OCI-M2 (cell line): ENCODE data around the gene ITGAD.
"Not testable (repeated sequence)": the region's sequence is repeated elsewhere in the genome, so short reads cannot be mapped to it uniquely, and the experiment has no call there.

Source experiments
- DNase-seq: peaks from one replicate; lab custom pipeline; 2025; ENCODE audit not compliant: unreplicated experiment; lab: John Stamatoyannopoulos, UW

Gene ITGAD

GRCh38 chr16:31429314-31429713 is 36.2 kb downstream of the ITGAD start:
- DNase-seq: no peak

GRCh38 chr16:31429796-31430195 is 36.7 kb downstream of the ITGAD start:
- DNase-seq: no peak

- DNase-seq: no peak
Measured at GRCh38 chr16:31430380-31431052, 37.4 kb downstream of the ITGAD start.

- DNase-seq: no peak
Measured at GRCh38 chr16:31435341-31436220, 42.4 kb downstream of the ITGAD start.

DNA sequence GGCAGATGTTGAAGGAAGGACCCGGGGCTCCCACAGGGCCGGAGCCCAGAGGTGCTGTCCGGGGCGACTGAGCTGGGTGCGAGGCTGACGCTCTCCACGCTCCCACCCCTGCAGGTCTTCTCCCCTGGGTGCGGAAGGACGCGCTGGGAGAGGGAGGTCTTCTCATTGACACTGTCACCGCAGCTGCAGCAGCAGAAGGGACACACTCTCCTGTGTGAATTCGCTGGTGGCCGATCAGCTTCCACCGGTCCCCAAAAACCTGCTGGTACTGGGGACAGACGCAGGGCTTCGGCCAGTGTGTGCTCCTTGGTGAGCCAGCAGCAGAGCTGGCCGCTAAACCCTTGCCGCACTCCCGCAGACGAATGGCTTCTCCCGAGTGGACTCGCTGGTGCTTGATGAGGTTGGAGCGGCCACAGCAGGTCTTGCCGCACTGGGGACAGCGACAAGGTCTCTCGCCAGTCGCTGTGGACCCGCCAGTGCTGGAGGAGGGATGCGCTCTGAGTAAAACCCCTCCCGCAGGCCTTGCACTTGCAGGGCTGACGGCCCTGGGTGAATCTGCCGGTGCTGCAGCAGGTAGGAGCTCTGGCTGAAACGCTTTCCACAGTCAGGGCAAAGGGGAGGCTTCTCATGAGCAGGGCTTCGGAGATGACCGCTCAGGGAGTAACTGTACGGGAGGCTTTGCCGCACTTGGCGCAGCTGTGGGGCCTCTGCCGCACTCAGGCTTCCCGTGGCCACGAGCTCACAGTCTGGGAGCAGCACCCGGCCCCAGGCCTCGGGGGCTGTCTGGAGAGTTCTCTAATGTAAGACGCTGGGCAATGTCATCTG is 43.3 kb downstream of the ITGAD start:
- no peak for DNase-seq

DNA sequence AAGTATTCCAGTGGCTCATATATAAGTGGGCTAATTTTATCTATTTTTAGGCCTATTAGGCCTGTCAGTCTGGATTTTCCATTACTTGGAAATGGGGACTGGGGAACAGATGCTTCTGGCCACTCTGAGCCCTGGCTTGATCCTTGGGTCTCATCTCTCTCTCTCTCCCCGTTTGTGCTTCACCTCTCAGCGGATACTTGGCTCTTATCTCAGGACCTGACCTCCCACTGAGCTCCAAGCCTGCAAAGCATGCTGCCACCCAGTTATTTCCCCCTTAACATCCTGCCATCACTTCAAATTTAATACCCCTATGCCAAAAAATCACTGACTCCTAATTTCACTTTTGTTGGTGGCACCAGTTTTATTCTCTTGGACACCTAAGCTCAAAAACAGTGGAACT is 45.3 kb downstream of the ITGAD start:
- no peak for DNase-seq

- not testable (repeated sequence) for DNase-seq
Measured at GRCh38 chr16:31439023-31439422, 45.9 kb downstream of the ITGAD start.

- no peak for DNase-seq
Measured at GRCh38 chr16:31439519-31439918, 46.4 kb downstream of the ITGAD start.

DNA sequence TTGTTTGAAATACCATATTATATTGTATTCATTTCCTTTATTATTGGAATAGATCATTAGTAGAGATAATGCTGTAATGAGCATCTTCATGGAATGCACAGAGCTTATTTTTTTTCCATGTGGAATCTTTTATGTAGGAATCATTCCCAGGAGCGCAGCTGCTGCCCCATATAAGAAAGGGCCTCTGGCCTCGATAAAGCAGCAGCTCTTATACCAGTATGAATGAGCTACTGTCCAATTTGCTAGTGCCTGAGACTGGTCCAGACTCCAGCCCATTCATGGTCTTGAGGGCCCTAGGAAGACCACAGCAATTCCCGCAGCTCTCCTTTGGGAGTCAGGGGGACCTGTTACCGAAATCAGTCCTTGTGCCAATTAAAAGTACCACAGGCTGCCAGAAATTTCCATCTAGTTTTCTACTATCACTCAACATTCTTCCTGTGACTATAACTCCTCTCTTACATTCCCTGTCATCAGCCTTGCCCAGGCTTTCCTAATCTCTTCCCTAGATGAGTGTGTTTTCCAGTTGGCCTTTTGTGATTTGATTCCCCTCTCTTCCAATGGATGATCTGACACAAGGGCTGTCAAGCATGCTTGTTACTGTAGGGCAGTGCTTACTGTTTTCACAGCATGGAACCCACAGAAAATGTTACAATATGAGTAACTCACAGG is 47.5 kb downstream of the ITGAD start:
- no peak for DNase-seq

GRCh38 chr16:31441956-31442355 is 48.8 kb downstream of the ITGAD start:
- no peak for DNase-seq

- DNase-seq: not testable (repeated sequence)
Measured at GRCh38 chr16:31445931-31446330, 52.8 kb downstream of the ITGAD start.

- no peak for DNase-seq
Measured at GRCh38 chr16:31451201-31451600, 58.1 kb downstream of the ITGAD start.

- no peak for DNase-seq
Measured at GRCh38 chr16:31451681-31452351, 58.7 kb downstream of the ITGAD start.

DNA sequence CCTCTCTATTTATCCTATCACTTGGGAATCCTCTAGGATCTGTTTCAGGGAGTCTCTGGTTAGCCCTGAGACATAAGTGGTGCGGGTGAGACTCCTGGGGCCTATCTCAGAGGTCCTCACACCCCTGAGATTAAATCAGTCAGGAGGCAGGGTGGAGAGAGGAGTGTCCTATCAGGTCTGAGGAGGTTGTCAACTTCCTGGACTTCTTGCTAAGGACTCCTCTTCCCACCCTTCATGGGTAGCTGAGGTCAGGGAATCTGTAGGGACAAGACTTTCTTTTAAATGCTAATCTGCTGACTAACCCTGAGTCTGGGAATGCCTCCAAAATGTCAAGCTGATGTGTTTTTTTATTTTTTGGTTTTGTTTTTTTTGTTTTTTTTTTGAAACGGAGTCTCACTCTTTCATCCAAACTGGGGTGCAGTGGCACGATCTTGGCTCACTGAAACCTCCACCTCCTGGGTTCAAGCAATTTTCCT is 59.5 kb downstream of the ITGAD start:
- no peak for DNase-seq

DNA sequence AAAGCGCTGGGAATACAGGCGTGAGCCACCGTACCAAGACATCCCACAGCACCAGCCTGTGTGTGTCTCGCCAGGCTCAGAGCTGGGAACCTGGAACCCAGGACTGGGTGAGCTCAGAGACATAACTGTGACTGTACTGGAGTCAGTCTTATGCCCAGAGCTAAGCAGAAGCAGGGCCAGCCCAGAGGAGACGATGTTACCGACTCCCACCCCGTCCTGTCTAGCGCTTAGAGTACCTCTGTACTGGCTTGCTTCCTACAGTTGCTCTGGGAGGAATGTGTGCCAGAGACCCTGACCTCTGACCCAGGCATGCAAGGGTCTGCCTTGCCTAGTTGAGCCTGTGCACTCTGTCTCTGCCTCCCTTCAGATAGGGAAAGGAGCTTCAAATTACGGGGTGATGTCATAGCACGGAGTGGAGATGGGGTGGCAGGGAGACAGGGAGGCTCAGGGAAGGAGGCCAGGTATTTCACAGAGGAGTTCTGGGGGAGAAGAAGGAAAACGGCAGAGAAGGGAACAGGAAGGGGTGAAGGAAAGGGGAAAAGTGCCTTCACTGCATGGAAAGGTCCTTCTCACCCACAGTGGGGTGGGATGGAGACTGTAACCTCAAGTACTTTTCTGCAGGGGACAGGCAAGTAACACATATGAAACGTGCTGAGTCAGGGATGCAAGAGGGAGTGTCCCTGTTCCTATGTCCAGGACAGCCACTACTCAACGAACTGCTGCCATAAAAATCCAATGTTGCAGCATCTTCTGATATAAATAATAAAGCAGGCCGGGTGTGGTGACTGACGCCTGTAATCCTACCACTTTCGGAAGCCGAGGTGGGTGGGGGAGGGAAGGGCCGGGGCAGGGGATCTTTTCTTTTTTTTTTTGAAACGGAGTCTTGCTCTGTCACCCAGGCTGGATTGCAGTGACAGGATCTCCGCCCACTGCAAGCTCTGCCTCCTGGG is 60.4 kb downstream of the ITGAD start:
- DNase-seq: no peak

DNA sequence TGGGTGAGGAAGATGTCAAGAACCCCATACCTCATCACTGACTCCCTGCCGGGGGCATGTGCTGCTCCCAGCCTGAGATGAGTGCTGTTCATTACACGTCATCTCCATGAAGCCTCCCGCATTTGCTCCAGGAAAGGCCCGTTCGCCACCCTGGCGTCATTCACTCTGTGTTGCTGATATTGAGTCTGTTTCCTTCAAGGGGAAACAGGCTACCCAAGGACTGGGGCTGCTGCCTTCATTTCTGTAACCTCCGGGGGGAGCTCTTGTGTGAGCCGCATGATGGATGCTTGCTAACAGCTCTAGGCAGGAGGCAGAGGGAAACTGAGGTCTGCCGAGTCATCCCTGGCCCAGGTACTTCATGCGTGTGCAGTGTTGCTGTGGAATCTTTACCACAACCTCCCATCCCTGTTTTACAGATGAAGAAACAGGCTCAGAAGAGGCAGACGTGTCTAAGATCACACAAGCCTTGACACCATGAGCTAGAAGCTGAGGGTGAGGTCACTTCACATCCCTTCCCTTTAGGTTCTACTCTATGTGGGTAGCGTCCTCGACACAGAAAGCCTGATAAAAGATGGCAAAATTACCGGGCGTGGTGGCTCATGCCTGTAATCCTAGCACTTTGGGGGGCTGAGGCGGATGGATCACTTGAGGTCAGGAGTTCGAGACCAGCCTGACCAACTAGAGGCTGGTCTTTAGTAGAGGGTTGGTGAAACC is 62.6 kb downstream of the ITGAD start:
- no peak for DNase-seq

DNA sequence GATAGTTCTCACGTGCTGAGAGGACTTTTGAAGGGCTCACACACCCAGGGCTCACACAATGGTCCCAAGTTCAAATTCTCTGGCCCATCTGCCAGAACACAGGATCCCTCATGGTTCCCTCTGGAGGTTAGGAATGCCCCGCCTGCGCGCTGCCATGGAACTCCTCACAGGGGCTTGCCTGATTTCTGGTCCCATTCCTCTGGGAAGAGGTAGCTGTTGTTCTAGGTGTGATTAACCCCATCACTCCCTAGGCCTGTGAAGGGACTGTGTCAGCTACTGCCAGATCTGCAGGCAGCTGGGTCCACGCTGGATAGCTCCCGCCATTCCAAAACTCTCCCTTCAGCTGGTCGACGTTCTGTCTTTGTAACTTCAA is 63.8 kb downstream of the ITGAD start:
- no peak for DNase-seq

DNA sequence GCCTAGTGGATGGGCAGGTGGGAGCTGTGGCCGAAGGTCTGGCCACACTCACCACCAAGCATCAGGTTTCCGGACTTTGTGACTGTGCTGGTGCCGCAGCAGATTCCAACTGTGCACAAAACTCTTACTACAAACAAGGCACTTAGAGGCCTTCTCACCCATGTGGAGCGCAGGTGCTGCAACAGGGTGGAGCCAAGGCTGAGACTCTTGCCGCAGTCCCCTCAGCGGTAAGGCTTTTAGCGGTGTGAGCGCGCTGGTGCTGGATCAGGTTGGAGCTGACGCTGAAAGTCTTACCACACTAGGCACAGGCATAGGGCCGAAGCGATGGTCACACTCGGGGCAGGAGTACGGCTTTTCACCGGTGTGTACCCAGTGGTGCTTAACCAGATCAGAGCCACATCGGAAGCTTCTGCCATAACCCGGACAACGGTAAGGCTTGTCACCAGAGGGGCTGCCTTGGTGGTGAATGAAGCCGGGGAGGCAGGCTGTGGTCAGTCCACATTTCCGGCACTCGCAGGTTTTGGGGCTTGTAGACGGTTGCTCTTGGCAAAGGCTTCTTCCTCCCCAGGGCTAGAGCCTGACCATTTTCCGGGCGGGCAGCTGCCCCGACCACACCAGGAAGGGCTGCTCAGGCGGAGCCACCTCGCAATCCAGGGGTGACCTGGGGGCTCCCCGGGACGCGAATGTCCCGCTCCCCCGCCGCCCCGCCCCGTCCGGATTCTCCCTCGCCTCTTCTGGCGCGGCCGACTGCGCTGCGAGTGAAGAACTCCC is 65.1 kb downstream of the ITGAD start:
- no peak for DNase-seq
